ENCODE results near the gene GMNC. TPM values are rescaled to one million over a fixed set of nuclear protein-coding genes. Genes with fewer than 3 reads are reported as not detected.

The GMNC gene
- total and polyA plus RNA-seq, 12 donors = 0.07 to 3.7 (median 0.45) TPM; not detected in 1

GRCh38 chr3:190840146-190840545 lies 22.3 kb downstream of the GMNC start:
- no peak for ATAC-seq
- Histone ChIP-seq H3K9me3 (no peaks in the 10 kb centered on the region), H3K36me3 (no peaks in the 10 kb centered on the region), H3K27me3 (no peaks in the 10 kb centered on the region), H3K4me3 (no peak overlapping the region), H3K27ac (no peak overlapping the region), H3K4me1 (no peaks in the 10 kb centered on the region)
- intact Hi-C loops (cut with DNase I) = no loop called here
- TF ChIP-seq, protein P1, sequence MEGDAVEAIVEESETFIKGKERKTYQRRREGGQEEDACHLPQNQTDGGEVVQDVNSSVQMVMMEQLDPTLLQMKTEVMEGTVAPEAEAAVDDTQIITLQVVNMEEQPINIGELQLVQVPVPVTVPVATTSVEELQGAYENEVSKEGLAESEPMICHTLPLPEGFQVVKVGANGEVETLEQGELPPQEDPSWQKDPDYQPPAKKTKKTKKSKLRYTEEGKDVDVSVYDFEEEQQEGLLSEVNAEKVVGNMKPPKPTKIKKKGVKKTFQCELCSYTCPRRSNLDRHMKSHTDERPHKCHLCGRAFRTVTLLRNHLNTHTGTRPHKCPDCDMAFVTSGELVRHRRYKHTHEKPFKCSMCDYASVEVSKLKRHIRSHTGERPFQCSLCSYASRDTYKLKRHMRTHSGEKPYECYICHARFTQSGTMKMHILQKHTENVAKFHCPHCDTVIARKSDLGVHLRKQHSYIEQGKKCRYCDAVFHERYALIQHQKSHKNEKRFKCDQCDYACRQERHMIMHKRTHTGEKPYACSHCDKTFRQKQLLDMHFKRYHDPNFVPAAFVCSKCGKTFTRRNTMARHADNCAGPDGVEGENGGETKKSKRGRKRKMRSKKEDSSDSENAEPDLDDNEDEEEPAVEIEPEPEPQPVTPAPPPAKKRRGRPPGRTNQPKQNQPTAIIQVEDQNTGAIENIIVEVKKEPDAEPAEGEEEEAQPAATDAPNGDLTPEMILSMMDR (IDR thresholded peaks at IDR 0.05) = no peak
- WGBS, 2 donors = 56 to 65% methylated on average over 4 of the region's 4 CpGs
- DNase-seq = no peak

- Histone ChIP-seq H3K4me1 (no peaks in the 10 kb centered on the region), H3K4me3 (no peak overlapping the region), H3K9me3 (no peaks in the 10 kb centered on the region), H3K27me3 (no peaks in the 10 kb centered on the region), H3K36me3 (no peaks in the 10 kb centered on the region), H3K27ac (no peak overlapping the region)
- WGBS, 2 donors = 76 to 80% methylated on average over 8 of the region's 8 CpGs
- DNase-seq (no peak), ATAC-seq (no peak)
- intact Hi-C loops (cut with DNase I) = no loop called here
- TF ChIP-seq, protein P1 (IDR thresholded peaks at IDR 0.05) = no peak
Observed at GRCh38 chr3:190831225-190831624, 31.3 kb downstream of the GMNC start.

DNA sequence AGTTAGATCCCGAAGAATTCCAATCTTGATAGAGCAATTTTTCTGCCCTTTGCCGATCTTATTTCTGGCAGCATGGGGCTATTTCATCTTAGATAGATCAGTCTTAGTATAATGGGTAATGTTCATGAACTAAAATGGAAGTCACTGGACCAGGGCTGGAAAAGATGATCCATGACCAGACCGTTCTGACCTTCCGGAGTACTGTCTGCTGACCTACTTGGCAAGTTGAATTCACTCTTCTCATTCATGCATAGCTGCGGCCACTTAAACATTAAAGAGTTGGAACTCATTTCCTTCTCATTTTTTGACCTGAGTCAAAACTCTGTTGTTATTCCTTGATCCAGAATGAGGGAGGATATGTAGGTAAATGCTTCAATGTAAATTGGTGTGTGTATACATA lies 32.5 kb downstream of the GMNC start:
- DNase-seq (no peak), ATAC-seq (no peak)
- H3K27me3 ChIP-seq = no peaks in the 10 kb centered on the region
- WGBS, 2 donors = 83 to 93% methylated on average over 5 of the region's 5 CpGs
- intact Hi-C loops (cut with DNase I) = no loop called here
- TF ChIP-seq, protein P1 (IDR thresholded peaks at IDR 0.05) = no peak
- no peak overlapping the region for H3K27ac ChIP-seq
- H3K9me3 ChIP-seq = no peaks in the 10 kb centered on the region
- no peaks in the 10 kb centered on the region for H3K36me3 ChIP-seq
- no peaks in the 10 kb centered on the region for H3K4me1 ChIP-seq
- H3K4me3 ChIP-seq = no peak overlapping the region

GRCh38 chr3:190826018-190826417 lies 36.5 kb downstream of the GMNC start:
- Histone ChIP-seq H3K36me3 (no peaks in the 10 kb centered on the region), H3K4me1 (no peaks in the 10 kb centered on the region), H3K9me3 (no peaks in the 10 kb centered on the region), H3K27me3 (no peaks in the 10 kb centered on the region), H3K27ac (no peak overlapping the region), H3K4me3 (no peak overlapping the region)
- intact Hi-C loops (cut with DNase I) = no loop called here
- TF ChIP-seq, protein P1 (IDR thresholded peaks at IDR 0.05) = no peak
- DNase-seq = no peak
- ATAC-seq = peak in 1 of 8 donors; percentile 42
- WGBS, 2 donors = 45 to 47% methylated on average over 2 of the region's 2 CpGs
